Frontal cortex (tissue), 4 donors: ENCODE results near the gene CPE. TPM values are rescaled to one million over a fixed set of nuclear protein-coding genes. Genes with fewer than 3 reads are reported as not detected.

Source experiments
- DNase-seq, 2 donors: peaks; one replicate each; pipeline ENCODE4 v3.0.0; 2012; ENCODE audit warnings: low spot score in 2 of 2
- FAIRE-seq: peaks from 2 replicates; lab custom pipeline; 2012; peaks lifted over from hg19 to GRCh38; lab: Jason Lieb, UNC
- total RNA-seq: library from RNA; depleted of rRNA; stranded (reverse); fragments of >200 nt; gene quantifications from one replicate; pipeline ENCODE4 v1.2.3, GENCODE V29; 2014
- donor health status: control.
- donor health status: control.
- donor health status: control.

CPE gene
- total RNA-seq, 1 donor from 2014 or later = 463 TPM

- DNase-seq (no peak), FAIRE-seq (no peak)
Measured at GRCh38 chr4:165502916-165503907, 124.4 kb downstream of the CPE start.

GRCh38 chr4:165504184-165504583 is 125.4 kb downstream of the CPE start:
- DNase-seq = no peak
- no peak for FAIRE-seq

- FAIRE-seq = no peak
- no peak for DNase-seq
Measured at GRCh38 chr4:165505958-165506837, 127.4 kb downstream of the CPE start.

DNA sequence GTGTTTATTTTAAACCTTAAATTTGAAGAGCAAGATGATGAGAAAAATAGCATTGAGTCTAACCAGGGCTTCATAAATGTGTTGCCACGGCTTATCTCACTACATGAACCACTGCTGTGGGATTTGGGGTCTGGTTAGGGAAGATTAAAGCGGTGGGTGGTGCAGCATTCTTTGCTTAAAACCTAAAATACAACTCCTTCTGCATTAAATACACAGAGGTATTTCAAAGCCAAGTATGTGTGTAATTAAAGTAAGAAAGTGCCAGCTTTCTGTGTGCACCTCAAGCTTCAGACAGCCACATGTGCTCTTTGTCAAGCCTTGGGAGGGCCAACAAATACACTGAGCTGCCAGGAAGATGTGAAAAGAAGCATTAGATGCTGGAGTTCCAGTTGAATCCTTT is 128.0 kb downstream of the CPE start:
- no peak for FAIRE-seq
- DNase-seq = no peak

DNA sequence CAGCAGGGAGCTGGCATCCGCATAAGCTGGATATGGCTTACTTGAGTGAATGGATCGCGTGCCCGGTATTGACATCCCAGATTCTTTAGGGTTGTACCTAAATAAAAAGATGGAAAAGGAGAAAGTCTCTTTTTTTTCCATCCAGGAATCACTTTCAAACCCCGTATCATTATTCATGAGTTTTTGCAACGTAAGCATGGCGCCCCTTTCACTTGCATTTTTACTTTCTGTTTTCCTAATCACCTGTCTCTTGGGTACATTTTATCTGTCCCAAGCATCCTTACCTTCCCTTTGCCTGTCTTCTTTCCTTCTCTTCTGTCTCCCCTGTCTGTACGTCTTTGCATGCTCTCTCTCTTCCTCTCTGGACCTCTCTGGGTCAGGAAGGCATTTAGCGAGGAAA is 128.6 kb downstream of the CPE start:
- no peak for FAIRE-seq
- DNase-seq = no peak

DNA sequence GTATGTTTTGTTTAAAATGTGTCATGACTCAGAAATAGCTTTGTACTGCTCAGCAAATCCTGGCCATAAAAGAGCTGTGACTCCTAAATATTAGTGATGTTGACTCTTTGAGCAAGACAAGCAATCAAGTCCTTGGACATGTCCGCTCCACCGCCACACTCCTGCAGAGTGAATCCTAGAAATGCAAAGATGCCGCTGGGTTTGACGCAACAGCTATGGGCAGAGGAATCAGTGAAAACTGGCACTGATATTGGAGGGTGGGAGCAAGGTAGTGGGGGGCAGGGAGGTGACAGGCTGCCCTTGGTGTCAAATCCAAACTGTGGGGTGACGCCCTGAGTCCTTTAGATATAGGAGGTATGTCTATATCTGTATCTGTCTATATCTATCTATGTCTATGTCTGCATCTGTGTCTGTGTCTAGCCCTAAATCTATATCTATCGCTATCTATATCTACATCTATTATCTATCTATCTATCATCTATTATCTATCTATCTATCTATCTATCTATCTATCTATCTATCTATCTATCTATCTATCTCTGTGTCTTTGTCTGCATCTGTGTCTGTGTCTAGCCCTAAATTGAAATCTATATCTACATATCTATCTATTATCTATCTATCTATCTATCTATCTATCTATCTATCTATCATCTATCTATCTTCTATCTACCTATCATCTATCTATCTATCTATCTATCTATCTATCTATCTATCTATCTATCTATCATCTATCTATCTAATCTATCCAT is 129.7 kb downstream of the CPE start:
- FAIRE-seq = no peak

DNA sequence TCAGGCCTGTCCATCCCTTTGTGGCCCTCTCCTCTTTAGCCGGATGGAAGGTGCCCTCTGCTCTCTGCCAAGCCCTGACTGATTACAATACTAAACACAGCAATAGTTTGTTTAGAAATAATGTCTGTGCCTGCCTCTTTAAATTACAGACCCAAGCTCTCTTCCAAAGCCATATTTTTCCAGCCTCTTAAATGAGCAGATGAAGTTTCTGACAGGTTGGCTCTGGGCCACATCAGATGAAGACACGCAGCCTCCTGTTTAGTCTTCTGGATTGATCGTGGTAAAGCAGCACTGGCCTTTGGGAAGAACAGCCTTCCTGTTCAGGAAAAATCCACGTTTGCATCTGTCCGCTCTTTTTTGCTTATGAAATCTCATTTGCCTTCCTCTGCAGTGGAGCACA is 133.6 kb downstream of the CPE start:
- no peak for DNase-seq
- no peak for FAIRE-seq

More for the DNA sequence above, 129.7 kb downstream of the CPE start:
- DNase-seq = no peak

- no peak for DNase-seq
- FAIRE-seq = no peak
Measured at GRCh38 chr4:165514739-165515138, 135.9 kb downstream of the CPE start.

- FAIRE-seq (no peak), DNase-seq (no peak)
Measured at GRCh38 chr4:165515201-165515600, 136.4 kb downstream of the CPE start.

- DNase-seq = no peak
- FAIRE-seq = no peak
Measured at GRCh38 chr4:165516281-165516833, 137.5 kb downstream of the CPE start.

DNA sequence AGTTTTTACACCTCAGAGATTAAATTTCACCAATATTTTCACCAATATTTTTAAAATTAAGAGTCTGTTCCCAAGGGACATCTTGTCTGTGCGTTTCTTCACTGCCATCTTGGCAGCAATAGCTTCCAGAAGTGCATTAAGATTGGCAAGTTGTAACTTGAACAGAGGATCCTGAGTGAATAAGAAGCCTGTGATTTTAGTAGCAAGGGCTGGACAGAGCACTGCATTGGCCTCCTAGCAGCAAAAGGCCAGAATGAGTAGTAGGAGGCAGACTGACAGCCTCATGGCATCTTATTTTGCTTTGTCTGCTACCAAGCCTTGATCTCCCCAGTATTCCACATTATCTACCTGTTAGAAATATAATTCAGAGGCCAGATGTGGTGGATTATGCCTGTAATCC is 138.4 kb downstream of the CPE start:
- FAIRE-seq = no peak
- no peak for DNase-seq

DNA sequence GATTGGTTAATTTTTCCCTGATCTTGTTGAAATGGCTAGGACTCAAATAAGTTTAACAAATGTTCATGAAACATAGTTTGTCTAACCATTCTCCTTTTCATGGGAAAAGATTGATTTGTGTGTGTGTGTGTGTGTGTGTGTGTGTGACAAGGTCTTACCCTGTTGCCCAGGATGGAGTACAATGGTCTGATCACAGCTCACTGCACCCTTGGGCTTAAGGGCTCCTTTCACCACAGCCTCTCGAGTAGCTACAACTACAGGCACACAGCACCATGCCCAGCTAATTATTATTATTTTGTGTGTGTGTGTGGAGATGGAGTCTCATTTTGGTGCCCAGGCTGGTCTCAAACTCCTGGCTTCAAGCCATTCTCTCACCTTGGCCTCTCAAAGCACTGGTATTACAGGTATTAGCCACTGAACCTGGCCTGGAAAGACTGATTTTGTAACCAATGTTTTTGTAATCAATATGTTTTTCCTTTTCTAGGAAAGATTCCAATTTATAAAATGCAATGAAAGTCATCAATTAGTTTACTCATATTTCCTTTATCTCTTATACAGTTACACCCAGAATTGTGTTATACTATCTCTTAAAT is 139.3 kb downstream of the CPE start:
- DNase-seq (no peak), FAIRE-seq (no peak)

DNA sequence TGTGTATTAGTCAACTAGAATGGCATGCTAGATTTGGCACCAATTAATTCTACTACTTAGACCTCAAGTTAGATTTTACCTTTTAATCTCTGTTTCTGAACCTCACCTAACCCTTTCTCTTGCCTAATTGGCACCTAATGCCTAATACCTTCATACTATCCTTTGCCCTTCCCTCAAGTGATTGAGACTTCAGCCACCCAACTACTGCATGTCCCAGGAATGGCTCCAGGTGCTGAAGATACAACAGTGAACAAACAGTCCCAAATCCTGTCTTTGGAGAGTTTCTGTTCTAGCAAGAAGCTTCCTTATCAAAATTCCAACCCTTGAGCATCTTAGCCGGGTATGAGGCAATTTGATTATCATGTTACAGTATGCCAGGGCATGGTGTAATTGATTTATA is 139.9 kb downstream of the CPE start:
- FAIRE-seq (no peak), DNase-seq (no peak)

DNA sequence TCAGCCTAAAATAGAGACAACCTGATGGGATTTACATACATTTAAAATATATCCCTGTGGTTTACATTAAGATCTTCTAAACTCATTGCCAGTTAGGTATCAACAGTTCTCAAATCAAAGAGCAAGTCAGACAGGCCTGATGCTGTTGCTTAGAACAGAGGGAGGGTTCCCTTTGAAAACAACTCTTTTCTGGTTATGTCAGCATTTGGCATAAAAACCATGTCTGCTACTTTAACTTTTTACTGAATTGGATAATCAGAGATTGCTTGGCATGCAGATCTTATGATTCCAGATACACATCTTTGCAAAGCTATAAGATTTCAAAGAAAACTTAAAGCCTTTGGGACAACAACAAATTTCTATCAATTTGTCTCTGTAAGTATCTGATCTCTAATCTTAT is 140.8 kb downstream of the CPE start:
- FAIRE-seq (no peak), DNase-seq (no peak)

GRCh38 chr4:165520086-165520485 is 141.3 kb downstream of the CPE start:
- DNase-seq (no peak), FAIRE-seq (no peak)

GRCh38 chr4:165522050-165522449 is 143.2 kb downstream of the CPE start:
- FAIRE-seq (no peak), DNase-seq (no peak)

- no peak for FAIRE-seq
- DNase-seq = no peak
Measured at GRCh38 chr4:165524532-165525190, 145.9 kb downstream of the CPE start.

GRCh38 chr4:165532976-165533375 is 154.2 kb downstream of the CPE start:
- DNase-seq (no peak), FAIRE-seq (no peak)
